HG03378 (cell line): ENCODE results near the gene IDNK.

Experiments
- ATAC-seq: cut with Tn5 transposase; IDR thresholded peaks from one replicate; pipeline ENCODE4 v1.9.1; 2021; ENCODE audit warnings: mild to moderate bottlenecking, moderate library complexity; ENCODE audit not compliant: unreplicated experiment

The IDNK gene

GRCh38 chr9:83681490-83681889, 58.5 kb downstream of the IDNK start:
- no peak for ATAC-seq

- no peak for ATAC-seq
Observed at GRCh38 chr9:83688921-83689320, 66.0 kb downstream of the IDNK start.

GRCh38 chr9:83691492-83691891, 68.5 kb downstream of the IDNK start:
- no peak for ATAC-seq
